Measurements from ENCODE around the gene DBN1. TPM values are rescaled to one million over a fixed set of nuclear protein-coding genes. Genes with fewer than 3 reads are reported as not detected.

The DBN1 gene
- total and polyA plus RNA-seq, 2 donors (not counting 1 experiment from before 2014, with no cell fraction given): 1.4 to 1.9 TPM

- Histone ChIP-seq H3K27ac (ENCODE audit: low read length in 2 of 2) (no peak overlapping the region), H3K4me2 (replicated peaks; ENCODE audit: low read depth, low read length, poor library complexity, severe bottlenecking) (no peak overlapping the region), H3K27me3 (replicated peaks in 1 of 4; ENCODE audit: control extremely low read depth in 1 of 4, control insufficient read depth in 3 of 4, insufficient read depth in 4 of 4, low read length in 3 of 4) (no peaks in the 10 kb centered on the region), H3K9me3 (ENCODE audit: control extremely low read depth in 1 of 3, control insufficient read depth in 2 of 3, insufficient read depth in 1 of 3, low read length in 2 of 3) (no peaks in the 10 kb centered on the region), H3K9ac (ENCODE audit: low read length) (no peak overlapping the region), H3K4me3 (ENCODE audit: control extremely low read depth in 1 of 5, extremely low read depth in 1 of 5, insufficient read depth in 1 of 5, low read depth in 2 of 5, low read length in 4 of 5) (no peak overlapping the region), H2AFZ (ENCODE audit: insufficient read depth, low read depth, low read length, poor library complexity, severe bottlenecking) (no peak overlapping the region), H3K79me2 (ENCODE audit: control insufficient read depth, insufficient read depth, low read length) (peaks cover 10% of the 10 kb centered on the region), H3K36me3 (replicated peaks in 1 of 2; ENCODE audit: control extremely low read depth in 1 of 2, control insufficient read depth in 1 of 2, extremely low read depth in 1 of 2, insufficient read depth in 2 of 2, low read length in 1 of 2) (peaks cover 4 to 56% of the 10 kb centered on the region in 2 experiments), H3K4me1 (ENCODE audit: control insufficient read depth in 2 of 2, insufficient read depth in 2 of 2, low read length in 2 of 2) (peaks cover 20 to 26% of the 10 kb centered on the region in 2 donors), H4K20me1 (ENCODE audit: control insufficient read depth, insufficient read depth, low read length, poor library complexity, severe bottlenecking) (peaks cover 76% of the 10 kb centered on the region)
- Mint-ChIP-seq H3K4me3 (no peak overlapping the region), H3K27ac (no peak overlapping the region), H3K9me3 (ENCODE audit: insufficient read depth) (no peaks in the 10 kb centered on the region), H3K27me3 (no peaks in the 10 kb centered on the region), H3K4me1 (peaks cover 38% of the 10 kb centered on the region)
- DNase-seq (no peak), ATAC-seq (ENCODE audit: low read depth) (no peak)
- ChIA-PET CTCF (interaction anchor here (1.1 to 21.3 kb wide), 4 partner anchors 13 to 433 kb away, joined by 3 to 628 read pairs (median 102); partner anchors contain the start of genes F12, GRK6 and PFN3), POLR2A (interaction anchor here (10.8 kb wide), 1 partner anchor 11 kb away, joined by 103 read pairs; no protein-coding TSS in a partner anchor)
- TF ChIP-seq EZH2 (IDR thresholded peaks at IDR 0.05; ENCODE audit: borderline replicate concordance, insufficient read depth, low read depth, low read length, poor library complexity, severe bottlenecking): no peak
- no peak for TF ChIP-seq CTCF (IDR thresholded peaks at IDR 0.05)
- intact Hi-C loops (cut with micrococcal nuclease): no loop called here
- WGBS (ENCODE audit: insufficient coverage): 94% methylated on average over 17 of the region's 20 CpGs
Observed at GRCh38 chr5:177442066-177442826, 31.2 kb downstream of the DBN1 start.

Data from B cell (primary cell).